Measurements from ENCODE around the gene PMM2. TPM values are rescaled to one million over a fixed set of nuclear protein-coding genes. Genes with fewer than 3 reads are reported as not detected.

Gene PMM2
- total and polyA plus RNA-seq, 9 of the 15 experiments (the other 6 are each of a cell fraction or from before 2014, with no cell fraction given): 5.6 to 42.7 (median 25.9) TPM

GRCh38 chr16:8768283-8768682 is 29.4 kb upstream of the PMM2 start:
- FAIRE-seq (no peak), ATAC-seq (no peak), DNase-seq (ENCODE audit: extremely low read depth in 1 of 4, low spot score in 3 of 4) (no peak)
- BruUV-seq (replicated peaks): no TSS peak
- Histone ChIP-seq H3K4me3 (no peak overlapping the region), H2AFZ (ENCODE audit: low read depth, low read length) (no peak overlapping the region), H3K36me3 (ENCODE audit: control insufficient read depth, insufficient read depth, low read length) (no peaks in the 10 kb centered on the region), H3K4me1 (replicated peaks in 1 of 2; ENCODE audit: control insufficient read depth in 2 of 2, insufficient read depth in 2 of 2, low read length in 2 of 2) (no peaks in the 10 kb centered on the region), H3K9me3 (replicated peaks; ENCODE audit: control insufficient read depth, insufficient read depth, low read depth, low read length) (no peaks in the 10 kb centered on the region), H3K79me2 (ENCODE audit: control insufficient read depth, insufficient read depth, low read length) (no peaks in the 10 kb centered on the region), H4K20me1 (replicated peaks; ENCODE audit: control insufficient read depth, insufficient read depth, low read length) (peaks cover 10% of the 10 kb centered on the region), H3K27ac (ENCODE audit: extremely low read depth, low read depth, low read length) (no peak overlapping the region), H3K27me3 (ENCODE audit: control insufficient read depth in 2 of 2, insufficient read depth in 2 of 2, low read length in 2 of 2) (peaks cover 46 to 70% of the 10 kb centered on the region in 2 experiments), H3K9me1 (ENCODE audit: control insufficient read depth, insufficient read depth, low read length) (no peaks in the 10 kb centered on the region), H3K9ac (ENCODE audit: insufficient read depth in 1 of 2, low read depth in 2 of 2, low read length in 2 of 2) (no peak overlapping the region), H3K4me2 (ENCODE audit: insufficient read depth, low read length) (no peak overlapping the region)
- CTCF ChIA-PET (ENCODE audit: low intra/inter-chr PET ratio): no interaction called here
- 17% methylated on average over 12 of the region's 12 CpGs for WGBS (ENCODE audit: insufficient coverage, low coverage, missing lambda C conversion rate)
- POLR2A ChIA-PET: no interaction called here
- in situ Hi-C loops (cut with MboI): no loop called here
- intact Hi-C loops (cut with micrococcal nuclease): no loop called here
- TF ChIP-seq CBFA2T2 (conservative IDR thresholded peaks at IDR 0.05) (no peak), ZNF316 (IDR thresholded peaks at IDR 0.05) (no peak), ZBTB26 (CRISPR knock-in tag; IDR thresholded peaks at IDR 0.05) (no peak), LEF1 (IDR thresholded peaks at IDR 0.05) (no peak), KDM1A (IDR thresholded peaks at IDR 0.05) (no peak), NFIX (CRISPR knock-in tag; IDR thresholded peaks at IDR 0.05; ENCODE audit: low read depth) (no peak), ZC3H8 (IDR thresholded peaks at IDR 0.05) (no peak), HIVEP1 (CRISPR knock-in tag; IDR thresholded peaks at IDR 0.05) (no peak), EP300 (IDR thresholded peaks at IDR 0.05; ENCODE audit: low read length) (no peak), IRF1 (CRISPR knock-in tag; IDR thresholded peaks at IDR 0.05; ENCODE audit: borderline replicate concordance) (no peak), ERF (CRISPR knock-in tag; IDR thresholded peaks at IDR 0.05) (no peak), ILF3 (IDR thresholded peaks at IDR 0.05; ENCODE audit: borderline replicate concordance) (no peak), ZBTB40 (IDR thresholded peaks at IDR 0.05) (no peak), ZBTB40 (CRISPR knock-in tag; IDR thresholded peaks at IDR 0.05) (no peak), POLR2A (conservative IDR thresholded peaks at IDR 0.05) (no peak)

All from K562 (cell line).